GM23248 (cell line): Measurements from ENCODE around the gene MCOLN1.

Experiments
- EZH2 ChIP-seq: fragments of 200-600 bp; sonication (generic); IDR thresholded peaks from 2 replicates; pipeline ENCODE4 v1.6.1; 2018; ENCODE audit warnings: antibody characterized with exemption, mild to moderate bottlenecking; ENCODE audit not compliant: insufficient read depth, poor library complexity, severe bottlenecking
- EZH2phosphoT487 ChIP-seq: fragments of 200-600 bp; sonication (generic); IDR thresholded peaks from 2 replicates; pipeline ENCODE4 v1.6.1; 2018; ENCODE audit warnings: antibody characterized with exemption, moderate library complexity, mild to moderate bottlenecking, low read depth; ENCODE audit not compliant: insufficient read depth

DNA sequence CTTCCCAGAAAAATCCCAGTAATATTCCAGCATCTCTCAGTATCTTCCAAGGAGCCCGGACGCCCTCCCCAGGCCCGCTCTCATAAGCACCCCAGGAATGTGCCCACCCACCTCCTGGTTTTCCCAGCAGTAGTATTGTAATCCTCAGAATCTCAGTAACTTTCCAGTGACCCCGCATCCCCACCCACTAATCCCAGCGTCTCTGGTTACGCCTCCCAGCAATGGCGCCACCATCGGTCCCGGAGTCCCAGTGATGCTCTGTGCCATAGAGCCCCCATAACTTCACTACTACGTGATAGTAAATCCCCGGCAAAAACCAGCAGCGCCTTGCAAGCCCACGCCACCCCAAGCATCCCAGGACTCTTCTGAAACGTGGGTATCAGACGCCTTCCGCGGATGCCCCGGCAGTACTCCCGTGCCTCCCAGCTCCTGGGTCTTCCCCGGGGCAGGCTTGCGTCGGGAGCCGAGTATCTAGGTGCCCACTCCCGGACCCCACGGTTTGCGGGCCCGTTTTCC lies 12.2 kb downstream of the MCOLN1 start:
- TF ChIP-seq EZH2phosphoT487: no peak
- no peak for TF ChIP-seq EZH2
